IMR-90 (cell line): ENCODE results near the gene RBM42. TPM values are rescaled to one million over a fixed set of nuclear protein-coding genes. Genes with fewer than 3 reads are reported as not detected.
A peak's percentile ranks its signal among the peaks of the same experiment; 100 is the strongest.

ENCODE experiments used
- ATAC-seq: fragments of 200-7000 bp; cut with Tn5 transposase; 2 replicates; pipeline ENCODE4 v1.9.1; 2020; ENCODE audit warnings: low read depth, mild to moderate bottlenecking, moderate library complexity
- BruUV-seq: library from RNA; stranded (reverse); fragments of 400-500 nt; replicated peaks from 2 replicates; lab custom pipeline; 2021; lab: Mats Ljungman, UMichigan
- CTCF ChIA-PET: fragments of 300-600 bp; formaldehyde crosslinking; extraction: SDS; loops from one replicate; lab custom pipeline; 2021; ENCODE audit warnings: antibody characterized with exemption; lab: Yijun Ruan, JAX
- POLR2A ChIA-PET: fragments of 300-600 bp; sonication (Branson Sonifier 250); formaldehyde crosslinking; loops from one replicate; lab custom pipeline; 2022; ENCODE audit warnings: antibody characterized with exemption; ENCODE audit not compliant: unreplicated experiment; lab: Charles Lee
- DNase-seq: peaks from one replicate; pipeline ENCODE4 v3.0.0; 2013
- H2AFZ ChIP-seq: replicated peaks from 2 replicates; pipeline ENCODE3; 2013; ENCODE audit warnings: low read length, mild to moderate bottlenecking; ENCODE audit not compliant: poor library complexity
- H2AK5ac ChIP-seq: 2 replicates; pipeline ENCODE4 v1.6.1; 2013; ENCODE audit warnings: low read depth, low read length, inconsistent platforms
- H2AK9ac ChIP-seq: replicated peaks from 2 replicates; pipeline ENCODE3; 2013; ENCODE audit warnings: mild to moderate bottlenecking, low read depth, low read length, moderate library complexity; ENCODE audit not compliant: poor library complexity
- H2BK120ac ChIP-seq: 2 replicates; pipeline ENCODE4 v1.6.1; 2013; ENCODE audit warnings: low read depth, low read length, inconsistent platforms
- H2BK15ac ChIP-seq: 3 replicates; pipeline ENCODE4 v1.6.1; 2013; ENCODE audit warnings: low read depth, low read length, inconsistent platforms
- H2BK20ac ChIP-seq: 2 replicates; pipeline ENCODE4 v1.6.1; 2013; ENCODE audit warnings: low read depth, mild to moderate bottlenecking, inconsistent platforms, low read length, moderate library complexity
- H2BK5ac ChIP-seq: 2 replicates; pipeline ENCODE4 v1.6.1; 2013; ENCODE audit warnings: mild to moderate bottlenecking, low read depth, low read length, inconsistent platforms; ENCODE audit not compliant: poor library complexity, severe bottlenecking
- H3K14ac ChIP-seq: replicated peaks from 2 replicates; pipeline ENCODE4 v1.6.1; 2013; ENCODE audit warnings: low read depth, low read length, inconsistent platforms
- H3K18ac ChIP-seq: 2 replicates; pipeline ENCODE4 v1.6.1; 2013; ENCODE audit warnings: low read depth, low read length, control low read depth
- H3K23ac ChIP-seq: 2 replicates; pipeline ENCODE4 v1.6.1; 2013; ENCODE audit warnings: low read depth, low read length, inconsistent platforms
- H3K27ac ChIP-seq: 2 replicates; pipeline ENCODE4 v1.5.1; 2013; ENCODE audit warnings: mild to moderate bottlenecking, control low read depth, low read length; ENCODE audit not compliant: insufficient read depth
- H3K27me3 ChIP-seq: 2 replicates; pipeline ENCODE4 v1.6.1; 2013; ENCODE audit warnings: low read length; ENCODE audit not compliant: control insufficient read depth, insufficient read depth
- H3K36me3 ChIP-seq: 2 replicates; pipeline ENCODE4 v1.6.1; 2013; ENCODE audit warnings: low read length, mixed read lengths; ENCODE audit not compliant: control insufficient read depth, insufficient read depth
- H3K4ac ChIP-seq: 2 replicates; pipeline ENCODE4 v1.6.1; 2013; ENCODE audit warnings: low read depth, low read length, inconsistent platforms
- H3K4me1 ChIP-seq: 2 replicates; pipeline ENCODE4 v1.6.1; 2013; ENCODE audit warnings: low read length, mixed read lengths; ENCODE audit not compliant: control insufficient read depth, insufficient read depth
- H3K4me2 ChIP-seq: 2 replicates; pipeline ENCODE4 v1.6.1; 2013; ENCODE audit warnings: low read depth, mild to moderate bottlenecking, control low read depth, low read length, moderate library complexity
- H3K4me3 ChIP-seq: 2 replicates; pipeline ENCODE4 v1.5.1; 2013; ENCODE audit warnings: low read depth, mild to moderate bottlenecking, control low read depth, low read length, moderate library complexity; ENCODE audit not compliant: insufficient read depth
- H3K56ac ChIP-seq: 2 replicates; pipeline ENCODE4 v1.6.1; 2013; ENCODE audit warnings: low read length, inconsistent platforms; ENCODE audit not compliant: insufficient read depth; ENCODE audit errors: extremely low read depth
- H3K79me1 ChIP-seq, 2 experiments: 2 replicates each; pipeline ENCODE4 v1.6.1; 2013; ENCODE audit warnings: low read length in 2 of 2, inconsistent platforms in 1 of 2, low read depth in 1 of 2
- H3K9ac ChIP-seq: 2 replicates; pipeline ENCODE4 v1.6.1; 2013; ENCODE audit warnings: low read depth, low read length, control low read depth
- H3K9me1 ChIP-seq: 2 replicates; pipeline ENCODE4 v1.6.1; 2013; ENCODE audit warnings: low read length, inconsistent platforms; ENCODE audit not compliant: insufficient read depth
- H3K9me3 ChIP-seq: 2 replicates; pipeline ENCODE4 v1.6.1; 2013; ENCODE audit warnings: low read length; ENCODE audit not compliant: control insufficient read depth, insufficient read depth
- H4K20me1 ChIP-seq: 2 replicates; pipeline ENCODE4 v1.6.1; 2013; ENCODE audit warnings: low read length, inconsistent platforms; ENCODE audit not compliant: insufficient read depth
- H4K5ac ChIP-seq: 2 replicates; pipeline ENCODE4 v1.6.1; 2013; ENCODE audit warnings: mild to moderate bottlenecking, low read depth, low read length, control low read depth
- H4K8ac ChIP-seq, 2 experiments: 2 replicates each; pipeline ENCODE4 v1.6.1; 2013; ENCODE audit warnings: low read depth in 2 of 2, low read length in 2 of 2, control low read depth in 1 of 2, inconsistent platforms in 1 of 2
- H4K91ac ChIP-seq: 2 replicates; pipeline ENCODE4 v1.6.1; 2013; ENCODE audit warnings: low read depth, low read length, inconsistent platforms; ENCODE audit not compliant: insufficient read depth
- BHLHE40 ChIP-seq: fragments of 150-350 bp; IDR thresholded peaks from 2 replicates; pipeline ENCODE4 v1.6.1; 2016; ENCODE audit warnings: mild to moderate bottlenecking, low read depth, low read length
- CEBPB ChIP-seq: IDR thresholded peaks from 2 replicates; pipeline ENCODE4 v1.6.1; 2012; ENCODE audit warnings: low read depth, low read length, improper control_type of control experiment
- CHD1 ChIP-seq: IDR thresholded peaks from 2 replicates; pipeline ENCODE4 v1.6.1; 2012; ENCODE audit warnings: low read depth, low read length, improper control_type of control experiment
- FOS ChIP-seq: fragments of 150-350 bp; IDR thresholded peaks from 2 replicates; pipeline ENCODE4 v1.6.1; 2016; ENCODE audit warnings: low read depth, low read length
- MAFK ChIP-seq: IDR thresholded peaks from 2 replicates; pipeline ENCODE4 v1.6.1; 2012; ENCODE audit warnings: low read depth, low read length, improper control_type of control experiment
- MXI1 ChIP-seq: IDR thresholded peaks from 2 replicates; pipeline ENCODE4 v1.6.1; 2012; ENCODE audit warnings: low read depth, mild to moderate bottlenecking, low read length, moderate library complexity, borderline replicate concordance
- NFE2L2 ChIP-seq: fragments of 150-350 bp; IDR thresholded peaks from 2 replicates; pipeline ENCODE4 v1.6.1; 2016; ENCODE audit warnings: low read depth, mild to moderate bottlenecking, low read length
- POLR2A ChIP-seq: IDR thresholded peaks from 2 replicates; pipeline ENCODE4 v1.6.1; 2012; ENCODE audit warnings: mild to moderate bottlenecking, low read depth, low read length
- RAD21 ChIP-seq: IDR thresholded peaks from 2 replicates; pipeline ENCODE4 v1.6.1; 2012; ENCODE audit warnings: low read length, improper control_type of control experiment
- RCOR1 ChIP-seq: IDR thresholded peaks from 2 replicates; pipeline ENCODE4 v1.6.1; 2012; ENCODE audit warnings: mild to moderate bottlenecking, low read length, improper control_type of control experiment; ENCODE audit not compliant: insufficient replicate concordance
- RFX5 ChIP-seq: IDR thresholded peaks from 2 replicates; pipeline ENCODE4 v1.8.0; 2012; ENCODE audit warnings: low read depth, mild to moderate bottlenecking, low read length, moderate library complexity
- SMC3 ChIP-seq: fragments of 150-350 bp; IDR thresholded peaks from 2 replicates; pipeline ENCODE4 v1.6.1; 2016; ENCODE audit warnings: low read depth, mild to moderate bottlenecking, antibody characterized with exemption, low read length, moderate library complexity
- WGBS, 2 experiments: methylation state at CpG; one replicate each; pipeline versions ENCODE4 v1.1.5 to v1.1.7; 2013; ENCODE audit warnings: missing lambda C conversion rate in 2 of 2; ENCODE audit not compliant: insufficient read length in 1 of 2; ENCODE audit errors: extremely low coverage in 2 of 2; 5-methylcytosine and 5-hydroxymethylcytosine counted together
- dilution Hi-C: fragments of 300-500 bp; cut with HindIII; formaldehyde crosslinking; loops from one replicate; pipeline ENCODE4 v1.14.3; 2018; ENCODE audit warnings: low sequenced_read_pairs; ENCODE audit not compliant: unreplicated experiment
- in situ Hi-C: fragments of 300-500 bp; cut with MboI; formaldehyde crosslinking; loops from 3 replicates; pipeline ENCODE4 v1.14.3; 2019; ENCODE audit warnings: low sequenced_read_pairs, inconsistent platforms, mixed read lengths
- intact Hi-C: fragments of 100-400 bp; cut with micrococcal nuclease; formaldehyde crosslinking; loops from 2 replicates; pipeline ENCODE4 v1.10.0; 2022
- polyA plus RNA-seq, 3 experiments: library from polyadenylated mRNA; depleted of rRNA; stranded (reverse); fragments of >200 nt; gene quantifications; 2 replicates each; pipeline ENCODE4 v1.2.3, GENCODE V29; 2012; ENCODE audit warnings: low replicate concordance in 1 of 3
- total RNA-seq: library from RNA; depleted of rRNA; stranded (reverse); fragments of >200 nt; gene quantifications from 2 replicates; pipeline ENCODE4 v1.2.3, GENCODE V29; 2012
- TF ChIP-seq, protein P1 (sequence below): fragments of 150-350 bp; IDR thresholded peaks from 2 replicates; pipeline ENCODE4 v1.6.1; 2016; ENCODE audit warnings: low read depth, mild to moderate bottlenecking, low read length, moderate library complexity, borderline replicate concordance
- TF ChIP-seq, protein P2 (sequence below): fragments of 150-350 bp; IDR thresholded peaks from 2 replicates; pipeline ENCODE4 v1.6.1; 2017; ENCODE audit warnings: mild to moderate bottlenecking, antibody characterized with exemption, low read length, low read depth

The RBM42 gene
- total and polyA plus RNA-seq, 2 of the 4 experiments (the other 2 are of a cell fraction): 19.0 to 41.5 TPM

DNA sequence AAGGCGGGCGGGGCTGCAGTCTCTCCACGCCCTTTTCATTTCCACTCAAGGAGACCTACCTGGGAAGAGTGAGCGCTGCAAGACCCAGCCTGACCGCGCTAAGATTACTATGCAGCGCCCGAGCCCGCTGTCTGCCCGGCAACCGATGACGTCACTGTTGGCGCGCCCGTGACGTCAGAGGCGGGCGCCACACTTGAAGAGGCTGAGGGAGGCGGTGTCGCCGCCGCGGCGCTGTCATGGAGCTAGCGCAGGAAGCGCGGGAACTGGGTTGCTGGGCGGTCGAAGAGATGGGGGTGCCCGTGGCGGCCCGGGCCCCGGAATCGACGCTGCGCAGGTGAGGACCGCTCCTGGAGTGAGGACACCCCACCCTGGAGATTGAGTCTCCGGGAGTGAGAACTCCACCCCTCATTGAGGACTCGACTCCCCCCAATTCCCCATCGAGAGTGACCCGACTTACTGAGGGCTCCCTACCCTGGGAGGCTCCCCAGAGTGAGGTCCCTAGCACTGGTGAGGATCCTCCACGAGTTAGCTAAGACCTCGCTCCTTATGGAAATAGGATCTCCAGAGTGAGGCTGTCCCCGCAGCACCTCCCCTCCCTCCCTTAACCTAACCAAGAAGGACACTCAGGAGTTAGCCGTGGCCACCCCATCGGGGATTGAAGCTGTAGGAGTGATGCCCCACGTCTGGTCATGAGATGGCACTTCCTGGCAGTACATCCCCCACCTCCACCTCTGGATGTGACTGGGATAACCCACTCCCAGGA lies 16.1 kb upstream of the RBM42 start, which contains the start of gene HAUS5:
Gene HAUS5 (plus strand): TSS at position 177 of the 763 bp plus-strand sequence. CDS start 60 bp downstream, at position 237.
- peak within 1 kb of the TSS; percentile 87 for H3K14ac ChIP-seq
- H3K27me3 ChIP-seq: no peaks in the 10 kb centered on the region
- H2AFZ ChIP-seq: peak within 1 kb of the TSS; percentile 100
- intact Hi-C loops (no loop called here), dilution Hi-C loops (no loop called here), in situ Hi-C loops (no loop called here)
- H3K23ac ChIP-seq: peak within 1 kb of the TSS; percentile 90
- no peak within 1 kb of the TSS; the same call in 1 of the 2 replicates for H4K91ac ChIP-seq
- H2AK5ac ChIP-seq: peak within 1 kb of the TSS; percentile 54; the same call in 1 of the 2 replicates
- H3K56ac ChIP-seq: peak within 1 kb of the TSS; percentile 88
- peak within 1 kb of the TSS; percentile 79 for H3K4ac ChIP-seq
- peak within 1 kb of the TSS; percentile 38; the same call in 1 of the 2 replicates for H3K27ac ChIP-seq
- H4K20me1 ChIP-seq: no peaks in the 10 kb centered on the region
- no peak within 1 kb of the TSS for H2BK15ac ChIP-seq
- peak within 1 kb of the TSS; percentile 69 for H3K9ac ChIP-seq
- BruUV-seq: no TSS peak
- H2AK9ac ChIP-seq: peak within 1 kb of the TSS; percentile 89
- H4K5ac ChIP-seq: peak within 1 kb of the TSS; percentile 70
- no peaks in the 10 kb centered on the region for H3K4me1 ChIP-seq
- DNase-seq (peak; percentile 87), ATAC-seq (peak; percentile 100)
- H2BK5ac ChIP-seq: no peak within 1 kb of the TSS
- H3K79me1 ChIP-seq: peaks cover 0 to 11% of the 10 kb centered on the region in 2 experiments; a peak in 1 of 4 replicates
- ChIA-PET CTCF (interaction anchor here (0.8 kb wide), 1 partner anchor 21 kb away, joined by 3 read pairs; no protein-coding TSS in a partner anchor), POLR2A (interaction anchor here (0.5 to 0.6 kb wide), 2 partner anchors 33 to 42 kb away, joined by 3 read pairs; no protein-coding TSS in a partner anchor)
- peak within 1 kb of the TSS; percentile 97 for H3K4me2 ChIP-seq
- H2BK120ac ChIP-seq: no peak within 1 kb of the TSS; the same call in 1 of the 2 replicates
- H3K9me3 ChIP-seq: peaks cover 4% of the 10 kb centered on the region
- H2BK20ac ChIP-seq: no peak within 1 kb of the TSS
- H3K36me3 ChIP-seq: peaks cover 3% of the 10 kb centered on the region; the same call in 1 of the 2 replicates
- H3K9me1 ChIP-seq: peaks cover 7% of the 10 kb centered on the region; the same call in 1 of the 2 replicates
- peak within 1 kb of the TSS; percentile 48 to 81 for H4K8ac ChIP-seq
- peak within 1 kb of the TSS; percentile 78 for H3K4me3 ChIP-seq
- no peak within 1 kb of the TSS for H3K18ac ChIP-seq
- 0% methylated on average over 8 of the region's 47 CpGs; no CpG with 5 or more reads in 1 of the 2 experiments for WGBS, 2 experiments
- TF ChIP-seq CEBPB (0 out of 2 replicates have a peak, but pooled peaks have one; percentile 26), MXI1 (peak; percentile 87), SMC3 (no peak), MAFK (no peak), RCOR1 (no peak), BHLHE40 (peak; percentile 74; the same call in 1 of the 2 replicates), RFX5 (peak; percentile 100), FOS (peak; percentile 80), POLR2A (no peak), RAD21 (no peak), CHD1 (no peak), NFE2L2 (no peak)
- TF ChIP-seq, protein P1, sequence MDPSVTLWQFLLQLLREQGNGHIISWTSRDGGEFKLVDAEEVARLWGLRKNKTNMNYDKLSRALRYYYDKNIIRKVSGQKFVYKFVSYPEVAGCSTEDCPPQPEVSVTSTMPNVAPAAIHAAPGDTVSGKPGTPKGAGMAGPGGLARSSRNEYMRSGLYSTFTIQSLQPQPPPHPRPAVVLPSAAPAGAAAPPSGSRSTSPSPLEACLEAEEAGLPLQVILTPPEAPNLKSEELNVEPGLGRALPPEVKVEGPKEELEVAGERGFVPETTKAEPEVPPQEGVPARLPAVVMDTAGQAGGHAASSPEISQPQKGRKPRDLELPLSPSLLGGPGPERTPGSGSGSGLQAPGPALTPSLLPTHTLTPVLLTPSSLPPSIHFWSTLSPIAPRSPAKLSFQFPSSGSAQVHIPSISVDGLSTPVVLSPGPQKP: no peak
- TF ChIP-seq, protein P2, sequence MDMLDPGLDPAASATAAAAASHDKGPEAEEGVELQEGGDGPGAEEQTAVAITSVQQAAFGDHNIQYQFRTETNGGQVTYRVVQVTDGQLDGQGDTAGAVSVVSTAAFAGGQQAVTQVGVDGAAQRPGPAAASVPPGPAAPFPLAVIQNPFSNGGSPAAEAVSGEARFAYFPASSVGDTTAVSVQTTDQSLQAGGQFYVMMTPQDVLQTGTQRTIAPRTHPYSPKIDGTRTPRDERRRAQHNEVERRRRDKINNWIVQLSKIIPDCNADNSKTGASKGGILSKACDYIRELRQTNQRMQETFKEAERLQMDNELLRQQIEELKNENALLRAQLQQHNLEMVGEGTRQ: 0 out of 2 replicates have a peak, but pooled peaks have one; percentile 23
